WTC11 (cell line): ENCODE results near the gene ZC2HC1B. TPM values are rescaled to one million over a fixed set of nuclear protein-coding genes. Genes with fewer than 3 reads are reported as not detected.
A peak's percentile ranks its signal among the peaks of the same experiment; 100 is the strongest.

Experiments used
- ATAC-seq: fragments of 200-7000 bp; cut with Tn5 transposase; 2 replicates; pipeline ENCODE4 v1.10.0; 2021; ENCODE audit warnings: mild to moderate bottlenecking, moderate library complexity
- Bru-seq: library from RNA; stranded (reverse); fragments of 400-500 nt; gene quantifications from one replicate; lab custom pipeline; 2021; lab: Mats Ljungman, UMichigan
- CTCF ChIA-PET: fragments of 300-600 bp; sonication (Branson Sonifier 250); formaldehyde crosslinking; loops from one replicate; lab custom pipeline; 2021; ENCODE audit warnings: antibody characterized with exemption; lab: Charles Lee
- POLR2A ChIA-PET: fragments of 350-600 bp; sonication (Branson Sonifier 250); formaldehyde crosslinking; loops from one replicate; lab custom pipeline; 2021; ENCODE audit warnings: antibody characterized with exemption; lab: Charles Lee
- DNase-seq: peaks from one replicate; pipeline ENCODE4 v3.0.0; 2021; ENCODE audit warnings: low spot score
- H3K27ac Mint-ChIP-seq: 2 replicates; pipeline ENCODE4 v1.8.0; 2021; ENCODE audit warnings: mixed read lengths
- H3K27me3 Mint-ChIP-seq: 2 replicates; pipeline ENCODE4 v1.8.0; 2021; ENCODE audit warnings: low read depth, mild to moderate bottlenecking, moderate library complexity, mixed read lengths
- H3K36me3 Mint-ChIP-seq: 2 replicates; pipeline ENCODE4 v1.8.0; 2021; ENCODE audit warnings: mixed read lengths
- H3K4me1 Mint-ChIP-seq: 2 replicates; pipeline ENCODE4 v1.8.0; 2022; ENCODE audit warnings: mixed read lengths
- H3K4me3 Mint-ChIP-seq: 2 replicates; pipeline ENCODE4 v1.8.0; 2021; ENCODE audit warnings: mild to moderate bottlenecking, moderate library complexity, mixed read lengths
- H3K9me3 Mint-ChIP-seq: 2 replicates; pipeline ENCODE4 v1.8.0; 2021; ENCODE audit warnings: mixed read lengths
- CDX4 ChIP-seq: fragments of 250-450 bp; sonication (Bioruptor Pico); IDR thresholded peaks from 2 replicates; pipeline ENCODE4 v1.9.0; 2021; ENCODE audit warnings: moderate library complexity, mild to moderate bottlenecking, inconsistent platforms, borderline replicate concordance
- CREB1 ChIP-seq: sonication (generic); formaldehyde crosslinking; IDR thresholded peaks from 2 replicates; pipeline ENCODE4 v1.8.0; 2023; ENCODE audit warnings: mild to moderate bottlenecking, missing genetic modification reagents
- EMX1 ChIP-seq: fragments of 250-450 bp; sonication (Bioruptor Pico); IDR thresholded peaks from 2 replicates; pipeline ENCODE4 v1.8.0; 2021; ENCODE audit warnings: mild to moderate bottlenecking
- JAZF1 ChIP-seq: fragments of 250-450 bp; sonication (Bioruptor Pico); IDR thresholded peaks from 2 replicates; pipeline ENCODE4 v1.9.0; 2021; ENCODE audit warnings: moderate library complexity, mild to moderate bottlenecking, inconsistent platforms
- JUN ChIP-seq: sonication (generic); formaldehyde crosslinking; IDR thresholded peaks from 2 replicates; pipeline ENCODE4 v1.8.0; 2023; ENCODE audit warnings: mild to moderate bottlenecking, missing genetic modification reagents
- MXD4 ChIP-seq: fragments of 250-450 bp; sonication (Bioruptor Pico); IDR thresholded peaks from 2 replicates; pipeline ENCODE4 v1.8.0; 2021; ENCODE audit warnings: mild to moderate bottlenecking, moderate library complexity, borderline replicate concordance
- NFATC4 ChIP-seq: fragments of 250-450 bp; sonication (Bioruptor Pico); IDR thresholded peaks from 2 replicates; pipeline ENCODE4 v1.9.0; 2021; ENCODE audit warnings: mild to moderate bottlenecking
- NFYB ChIP-seq: sonication (generic); formaldehyde crosslinking; conservative IDR thresholded peaks from 2 replicates; pipeline ENCODE4 v1.8.0; 2022; ENCODE audit warnings: low read depth, missing genetic modification reagents
- SMAD4 ChIP-seq: sonication (generic); formaldehyde crosslinking; IDR thresholded peaks from 2 replicates; pipeline ENCODE4 v1.8.0; 2022; ENCODE audit warnings: mild to moderate bottlenecking, missing genetic modification reagents
- SOX15 ChIP-seq: fragments of 250-450 bp; sonication (Bioruptor Pico); IDR thresholded peaks from 2 replicates; pipeline ENCODE4 v1.9.0; 2021; ENCODE audit warnings: mild to moderate bottlenecking
- TCF7 ChIP-seq: sonication (generic); formaldehyde crosslinking; IDR thresholded peaks from 2 replicates; pipeline ENCODE4 v1.8.0; 2022; ENCODE audit warnings: mild to moderate bottlenecking, low read depth, missing genetic modification reagents, moderate library complexity
- USF1 ChIP-seq: sonication (generic); formaldehyde crosslinking; IDR thresholded peaks from 2 replicates; pipeline ENCODE4 v1.8.0; 2022; ENCODE audit warnings: mild to moderate bottlenecking, missing genetic modification reagents
- ZNF121 ChIP-seq: sonication (generic); formaldehyde crosslinking; IDR thresholded peaks from 2 replicates; pipeline ENCODE4 v1.8.0; 2023; ENCODE audit warnings: missing genetic modification reagents
- ZNF263 ChIP-seq: sonication (generic); formaldehyde crosslinking; IDR thresholded peaks from 2 replicates; pipeline ENCODE4 v1.8.1; 2022; ENCODE audit warnings: low read depth, mild to moderate bottlenecking, moderate library complexity, missing genetic modification reagents
- ZNF317 ChIP-seq: sonication (generic); formaldehyde crosslinking; IDR thresholded peaks from 2 replicates; pipeline ENCODE4 v1.8.1; 2023; ENCODE audit warnings: low read depth, mild to moderate bottlenecking, moderate library complexity, missing genetic modification reagents, borderline replicate concordance
- ZNF396 ChIP-seq: fragments of 250-450 bp; sonication (Bioruptor Pico); IDR thresholded peaks from 2 replicates; pipeline ENCODE4 v1.8.0; 2021; ENCODE audit warnings: mild to moderate bottlenecking, moderate library complexity, borderline replicate concordance
- ZNF423 ChIP-seq: fragments of 250-450 bp; sonication (Bioruptor Pico); IDR thresholded peaks from 2 replicates; pipeline ENCODE4 v2.1.2; 2022; ENCODE audit warnings: mild to moderate bottlenecking, moderate library complexity
- ZNF425 ChIP-seq: fragments of 250-450 bp; sonication (Bioruptor Pico); conservative IDR thresholded peaks from 2 replicates; pipeline ENCODE4 v1.9.0; 2021; ENCODE audit warnings: mild to moderate bottlenecking
- ZNF512 ChIP-seq: sonication (generic); formaldehyde crosslinking; IDR thresholded peaks from 2 replicates; pipeline ENCODE4 v1.8.1; 2022; ENCODE audit warnings: missing genetic modification reagents, borderline replicate concordance
- long read RNA-seq, 3 experiments: library from RNA in 1 of 3; library from capped mRNA in 1 of 3; library from polyadenylated mRNA in 1 of 3; unstranded in 2 of 3; stranded (forward) in 1 of 3; transcript quantifications; one replicate each; pipeline ENCODE4 v2.0.0, GENCODE V29; 2021
- total RNA-seq: library from RNA; stranded (reverse); gene quantifications from 3 replicates; pipeline ENCODE4 v1.2.3, GENCODE V29; 2021
- TF ChIP-seq, protein P1 (sequence below): fragments of 250-450 bp; sonication (Bioruptor Pico); IDR thresholded peaks from 2 replicates; pipeline ENCODE4 v1.9.0; 2021; ENCODE audit warnings: mild to moderate bottlenecking, borderline replicate concordance

The ZC2HC1B gene
- not detected in 3 replicates for total RNA-seq
- Bru-seq, nascent RNA, result percentile 78 among the genes with signal in this experiment
- long read RNA-seq, experiment 1, result 0 reads
- long read RNA-seq, experiment 2, result 0 reads
- long read RNA-seq, experiment 3, result 0 reads

DNA sequence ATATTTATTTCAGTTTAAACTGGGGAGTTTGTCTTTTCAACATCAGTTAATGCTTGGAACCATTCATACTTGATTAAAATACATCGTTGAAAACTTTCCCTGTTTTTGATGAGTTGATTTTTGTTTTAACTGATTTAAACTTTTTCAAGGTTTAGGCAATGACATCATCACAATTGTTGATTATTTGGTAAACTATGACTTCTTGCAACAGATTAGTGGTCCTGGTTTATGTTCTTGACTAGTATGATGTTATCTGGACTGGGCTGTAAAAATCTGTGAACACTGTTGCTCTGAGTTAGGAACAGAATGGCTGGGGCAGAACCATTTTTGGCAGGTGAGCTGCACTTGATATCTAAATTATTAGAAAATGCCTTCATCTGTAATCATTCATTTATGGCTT, at the start of gene ZC2HC1B:
Gene ZC2HC1B (plus strand): TSS at position 241 of the 400 bp plus-strand sequence. CDS start 66 bp downstream, at position 307.
- ChIA-PET CTCF (interaction anchor here (1.9 kb wide), 1 partner anchor 289 kb away, joined by 6 read pairs; no protein-coding TSS in a partner anchor), POLR2A (interaction anchor here (0.6 kb wide), 1 partner anchor 353 kb away, joined by 3 read pairs; the partner anchor contains the start of gene FUCA2)
- Mint-ChIP-seq H3K4me1 (peaks cover 4% of the 10 kb centered on the region; the same call in 1 of the 2 replicates), H3K4me3 (no peak within 1 kb of the TSS), H3K27me3 (no peaks in the 10 kb centered on the region; the same call in 1 of the 2 replicates), H3K36me3 (peaks cover 54% of the 10 kb centered on the region), H3K27ac (no peak within 1 kb of the TSS), H3K9me3 (peaks cover 20% of the 10 kb centered on the region)
- no peak for DNase-seq
- ATAC-seq, result no peak
- TF ChIP-seq JUN (CRISPR knock-in tag), result no peak
- TF ChIP-seq ZNF121, result no peak
- TF ChIP-seq CDX4, result no peak
- TF ChIP-seq ZNF263 (CRISPR knock-in tag), result no peak
- TF ChIP-seq, protein P1, sequence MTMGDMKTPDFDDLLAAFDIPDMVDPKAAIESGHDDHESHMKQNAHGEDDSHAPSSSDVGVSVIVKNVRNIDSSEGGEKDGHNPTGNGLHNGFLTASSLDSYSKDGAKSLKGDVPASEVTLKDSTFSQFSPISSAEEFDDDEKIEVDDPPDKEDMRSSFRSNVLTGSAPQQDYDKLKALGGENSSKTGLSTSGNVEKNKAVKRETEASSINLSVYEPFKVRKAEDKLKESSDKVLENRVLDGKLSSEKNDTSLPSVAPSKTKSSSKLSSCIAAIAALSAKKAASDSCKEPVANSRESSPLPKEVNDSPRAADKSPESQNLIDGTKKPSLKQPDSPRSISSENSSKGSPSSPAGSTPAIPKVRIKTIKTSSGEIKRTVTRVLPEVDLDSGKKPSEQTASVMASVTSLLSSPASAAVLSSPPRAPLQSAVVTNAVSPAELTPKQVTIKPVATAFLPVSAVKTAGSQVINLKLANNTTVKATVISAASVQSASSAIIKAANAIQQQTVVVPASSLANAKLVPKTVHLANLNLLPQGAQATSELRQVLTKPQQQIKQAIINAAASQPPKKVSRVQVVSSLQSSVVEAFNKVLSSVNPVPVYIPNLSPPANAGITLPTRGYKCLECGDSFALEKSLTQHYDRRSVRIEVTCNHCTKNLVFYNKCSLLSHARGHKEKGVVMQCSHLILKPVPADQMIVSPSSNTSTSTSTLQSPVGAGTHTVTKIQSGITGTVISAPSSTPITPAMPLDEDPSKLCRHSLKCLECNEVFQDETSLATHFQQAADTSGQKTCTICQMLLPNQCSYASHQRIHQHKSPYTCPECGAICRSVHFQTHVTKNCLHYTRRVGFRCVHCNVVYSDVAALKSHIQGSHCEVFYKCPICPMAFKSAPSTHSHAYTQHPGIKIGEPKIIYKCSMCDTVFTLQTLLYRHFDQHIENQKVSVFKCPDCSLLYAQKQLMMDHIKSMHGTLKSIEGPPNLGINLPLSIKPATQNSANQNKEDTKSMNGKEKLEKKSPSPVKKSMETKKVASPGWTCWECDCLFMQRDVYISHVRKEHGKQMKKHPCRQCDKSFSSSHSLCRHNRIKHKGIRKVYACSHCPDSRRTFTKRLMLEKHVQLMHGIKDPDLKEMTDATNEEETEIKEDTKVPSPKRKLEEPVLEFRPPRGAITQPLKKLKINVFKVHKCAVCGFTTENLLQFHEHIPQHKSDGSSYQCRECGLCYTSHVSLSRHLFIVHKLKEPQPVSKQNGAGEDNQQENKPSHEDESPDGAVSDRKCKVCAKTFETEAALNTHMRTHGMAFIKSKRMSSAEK, result no peak

GRCh38 chr6:143817621-143818020, 46.7 kb upstream of the ZC2HC1B start:
- no peak for TF ChIP-seq CREB1 (CRISPR knock-in tag)
- TF ChIP-seq SMAD4 (CRISPR knock-in tag), result no peak
- no peak for TF ChIP-seq MXD4 (CRISPR knock-in tag)
- TF ChIP-seq USF1 (CRISPR knock-in tag), result no peak
- TF ChIP-seq ZNF425 (CRISPR knock-in tag), result no peak
- TF ChIP-seq EMX1 (CRISPR knock-in tag), result no peak
- TF ChIP-seq SOX15 (CRISPR knock-in tag), result no peak
- no peak for TF ChIP-seq ZNF423 (CRISPR knock-in tag)
- TF ChIP-seq TCF7 (CRISPR knock-in tag), result no peak
- no peak for TF ChIP-seq JAZF1 (CRISPR knock-in tag)
- TF ChIP-seq NFATC4 (CRISPR knock-in tag), result no peak
- TF ChIP-seq ZNF396, result no peak
- no peak for TF ChIP-seq NFYB
- TF ChIP-seq ZNF512 (CRISPR knock-in tag), result no peak
- TF ChIP-seq ZNF121, result no peak
- no peak for TF ChIP-seq ZNF317
- TF ChIP-seq JUN (CRISPR knock-in tag), result no peak
- TF ChIP-seq, all 79 proteins: peak for 0
- H3K4me3 Mint-ChIP-seq, result no peak overlapping the region
- H3K9me3 Mint-ChIP-seq, result no peaks in the 10 kb centered on the region
- CTCF ChIA-PET, result interaction anchor here (0.6 kb wide), 1 partner anchor 11 kb away, joined by 3 read pairs; no protein-coding TSS in a partner anchor
- POLR2A ChIA-PET, result no interaction called here
- H3K27ac Mint-ChIP-seq, result no peak overlapping the region
- DNase-seq (no peak), ATAC-seq (no peak)
- H3K4me1 Mint-ChIP-seq, result peaks cover 3% of the 10 kb centered on the region
- no peaks in the 10 kb centered on the region for H3K27me3 Mint-ChIP-seq
- peaks cover 22% of the 10 kb centered on the region for H3K36me3 Mint-ChIP-seq
